Sigmoid colon (tissue), 7 donors: ENCODE results near the gene AIG1. TPM values are rescaled to one million over a fixed set of nuclear protein-coding genes. Genes with fewer than 3 reads are reported as not detected.

Source experiments
- DNase-seq: peaks from one replicate; pipeline ENCODE4 v3.0.0-alpha.2; 2019
- H3K27ac ChIP-seq, 4 donors: fragments of 200-600 bp; sonication (generic); one replicate each; pipeline ENCODE4 v1.5.1; 2016 to 2019; ENCODE audit warnings: mild to moderate bottlenecking in 1 of 4
- H3K27me3 ChIP-seq, 3 donors: fragments of 200-600 bp; sonication (generic); one replicate each; pipeline ENCODE4 v1.5.1; 2019; ENCODE audit warnings: mild to moderate bottlenecking in 1 of 3
- H3K36me3 ChIP-seq, 4 donors: fragments of 200-600 bp; sonication (generic); one replicate each; pipeline ENCODE4 v1.5.1; 2016 to 2019
- H3K4me1 ChIP-seq, 4 donors: fragments of 200-600 bp; sonication (generic); one replicate each; pipeline ENCODE4 v1.5.1; 2017 to 2019
- H3K4me3 ChIP-seq, 4 donors: fragments of 200-600 bp; sonication (generic); one replicate each; pipeline ENCODE4 v1.5.1; 2017 to 2019; ENCODE audit warnings: mild to moderate bottlenecking in 2 of 4, moderate library complexity in 1 of 4
- H3K9me3 ChIP-seq, 4 donors: fragments of 200-600 bp in 3 of 4; sonication (generic) in 3 of 4; one replicate each; pipeline versions ENCODE4 v1.5.1 to v1.6.1; 2013 to 2019
- EP300 ChIP-seq, 4 donors: sonication (generic); formaldehyde crosslinking; IDR thresholded peaks; one replicate each; pipeline ENCODE4 v1.6.1; 2017; ENCODE audit warnings: antibody characterized with exemption in 4 of 4
- POLR2A ChIP-seq, 2 donors: fragments of 450-650 bp; IDR thresholded peaks; one replicate each; pipeline ENCODE4 v1.6.1; 2016; ENCODE audit warnings: antibody characterized with exemption in 2 of 2, mild to moderate bottlenecking in 2 of 2, moderate library complexity in 2 of 2
- POLR2AphosphoS5 ChIP-seq, 4 donors: sonication (generic); formaldehyde crosslinking; IDR thresholded peaks; one replicate each; pipeline ENCODE4 v1.6.1; 2017; ENCODE audit warnings: antibody characterized with exemption in 4 of 4
- WGBS, 2 donors: extraction: QIAGEN DNeasy Blood & Tissue Kit; methylation state at CpG; one replicate each; pipeline ENCODE4 v1.1.7; 2013; 5-methylcytosine and 5-hydroxymethylcytosine counted together
- intact Hi-C: fragments of 100-400 bp; cut with DNase I; formaldehyde crosslinking; loops from one replicate; pipeline ENCODE4 v1.15.1; 2023
- polyA plus RNA-seq, 3 donors: library from polyadenylated mRNA; stranded (reverse); fragments of 200-250 nt; gene quantifications; one replicate each; pipeline ENCODE4 v1.2.3, GENCODE V29; 2013
- total RNA-seq, 4 donors: library from RNA; depleted of rRNA; stranded (reverse); fragments of >200 nt; gene quantifications; one replicate each; pipeline ENCODE4 v1.1.0, GENCODE V29; 2016
- TF ChIP-seq, protein P1 (sequence below), 4 experiments: fragments of 450-650 bp in 3 of 4; fragments of 200-600 bp in 1 of 4; IDR thresholded peaks; one replicate each; pipeline ENCODE4 v1.5.1; 2016 to 2019; ENCODE audit warnings: antibody characterized with exemption in 4 of 4, mild to moderate bottlenecking in 3 of 4, moderate library complexity in 2 of 4
- donor health status: healthy with polysubstance abuse.
- donor health status: Bipolar disorder and iron deficiency.
- donor health status: healthy.

The AIG1 gene
- total and polyA plus RNA-seq, 7 donors: 10.9 to 30.7 (median 20.6) TPM

DNA sequence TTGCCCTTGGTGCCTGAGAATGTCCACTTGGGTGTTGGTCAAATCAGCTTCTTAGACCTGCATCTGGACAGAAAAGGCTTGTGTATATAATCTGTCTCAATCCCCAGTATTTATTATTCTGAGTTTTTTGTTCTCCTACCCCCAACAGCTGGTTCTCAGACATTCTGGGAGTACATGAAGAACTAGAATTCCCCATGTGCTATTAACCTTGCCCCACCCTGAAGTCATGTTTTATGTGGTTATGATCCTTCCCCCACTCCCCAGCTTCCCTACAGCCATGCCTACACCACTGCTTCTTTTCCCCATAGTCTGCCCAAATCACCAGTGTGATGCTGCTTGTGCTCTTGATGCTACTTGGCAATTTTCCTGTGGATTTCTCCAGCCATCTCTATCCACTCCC is 232.8 kb downstream of the AIG1 start:
- Histone ChIP-seq H3K36me3 (no peaks in the 10 kb centered on the region), H3K4me1 (no peaks in the 10 kb centered on the region), H3K27ac (no peak overlapping the region), H3K27me3 (no peaks in the 10 kb centered on the region), H3K4me3 (no peak overlapping the region), H3K9me3 (no peaks in the 10 kb centered on the region)
- DNase-seq: no peak
- intact Hi-C loops: no loop called here
- TF ChIP-seq, protein P1, sequence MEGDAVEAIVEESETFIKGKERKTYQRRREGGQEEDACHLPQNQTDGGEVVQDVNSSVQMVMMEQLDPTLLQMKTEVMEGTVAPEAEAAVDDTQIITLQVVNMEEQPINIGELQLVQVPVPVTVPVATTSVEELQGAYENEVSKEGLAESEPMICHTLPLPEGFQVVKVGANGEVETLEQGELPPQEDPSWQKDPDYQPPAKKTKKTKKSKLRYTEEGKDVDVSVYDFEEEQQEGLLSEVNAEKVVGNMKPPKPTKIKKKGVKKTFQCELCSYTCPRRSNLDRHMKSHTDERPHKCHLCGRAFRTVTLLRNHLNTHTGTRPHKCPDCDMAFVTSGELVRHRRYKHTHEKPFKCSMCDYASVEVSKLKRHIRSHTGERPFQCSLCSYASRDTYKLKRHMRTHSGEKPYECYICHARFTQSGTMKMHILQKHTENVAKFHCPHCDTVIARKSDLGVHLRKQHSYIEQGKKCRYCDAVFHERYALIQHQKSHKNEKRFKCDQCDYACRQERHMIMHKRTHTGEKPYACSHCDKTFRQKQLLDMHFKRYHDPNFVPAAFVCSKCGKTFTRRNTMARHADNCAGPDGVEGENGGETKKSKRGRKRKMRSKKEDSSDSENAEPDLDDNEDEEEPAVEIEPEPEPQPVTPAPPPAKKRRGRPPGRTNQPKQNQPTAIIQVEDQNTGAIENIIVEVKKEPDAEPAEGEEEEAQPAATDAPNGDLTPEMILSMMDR (IDR thresholded peaks at IDR 0.05): no peak
- no peak for TF ChIP-seq POLR2AphosphoS5 (IDR thresholded peaks at IDR 0.05)
- TF ChIP-seq EP300 (IDR thresholded peaks at IDR 0.05): no peak
- no peak for TF ChIP-seq POLR2A (IDR thresholded peaks at IDR 0.05)

DNA sequence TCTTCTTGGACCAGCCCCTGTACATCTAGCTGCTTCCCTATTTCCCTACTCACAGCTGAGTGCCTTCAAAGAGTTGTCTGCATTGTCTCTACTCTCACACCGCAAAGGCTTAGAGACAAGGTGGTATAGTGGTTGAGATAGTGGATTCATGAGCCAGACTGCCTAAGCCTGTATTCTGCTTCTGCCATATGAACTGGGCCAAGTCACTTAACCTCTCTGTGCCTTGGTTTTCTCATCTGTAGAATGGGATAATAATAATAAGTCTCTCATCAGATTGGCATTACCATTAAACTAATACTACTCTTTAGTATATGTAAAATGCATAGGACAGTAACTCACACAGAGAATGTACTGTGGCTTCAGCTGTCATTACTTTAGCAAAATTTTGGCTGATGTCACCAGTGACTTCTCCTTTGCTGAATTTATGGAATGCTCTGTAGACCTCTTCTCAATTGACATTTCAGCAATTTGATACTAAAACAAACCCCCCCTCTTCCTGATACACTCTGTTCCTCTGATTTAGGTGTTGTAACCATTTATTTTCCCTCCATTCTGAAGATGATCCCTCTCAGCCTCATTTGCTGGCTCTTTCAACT is 233.7 kb downstream of the AIG1 start:
- 57 to 64% methylated on average over 1 of the region's 1 CpG for WGBS, 2 donors
- Histone ChIP-seq H3K4me1 (peaks cover 0 to 6% (median 3%) of the 10 kb centered on the region in 4 donors), H3K27ac (no peak overlapping the region), H3K9me3 (no peaks in the 10 kb centered on the region), H3K36me3 (no peaks in the 10 kb centered on the region), H3K27me3 (no peaks in the 10 kb centered on the region), H3K4me3 (no peak overlapping the region)
- intact Hi-C loops: no loop called here
- DNase-seq: no peak
- TF ChIP-seq EP300 (IDR thresholded peaks at IDR 0.05): no peak
- no peak for TF ChIP-seq POLR2A (IDR thresholded peaks at IDR 0.05)

DNA sequence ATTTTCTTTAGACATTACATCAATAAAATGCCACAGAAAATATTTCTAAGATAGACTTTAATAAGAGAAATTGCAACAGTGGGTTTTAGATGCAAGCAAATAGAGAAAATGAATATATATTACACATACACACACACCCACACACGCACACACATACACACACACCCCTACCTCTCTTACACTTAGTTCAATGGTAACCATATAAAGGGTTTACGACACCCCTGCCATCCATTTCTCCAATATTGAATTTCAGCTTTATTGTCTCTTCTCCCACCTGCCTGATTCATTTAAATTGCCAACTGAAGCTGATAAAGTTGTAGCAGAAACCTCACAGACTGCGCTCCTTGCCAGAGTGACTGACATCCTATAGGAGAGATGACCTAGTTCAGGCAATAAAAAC is 235.2 kb downstream of the AIG1 start:
- WGBS, 2 donors: 50 to 80% methylated on average over 3 of the region's 3 CpGs
- no peak overlapping the region for H3K27ac ChIP-seq
- TF ChIP-seq POLR2A (IDR thresholded peaks at IDR 0.05) (no peak), POLR2AphosphoS5 (IDR thresholded peaks at IDR 0.05) (no peak)
- H3K4me3 ChIP-seq: no peak overlapping the region
- no peak for DNase-seq
- H3K9me3 ChIP-seq: no peaks in the 10 kb centered on the region
- no peaks in the 10 kb centered on the region for H3K36me3 ChIP-seq
- intact Hi-C loops: no loop called here
- no peaks in the 10 kb centered on the region for H3K27me3 ChIP-seq
- peaks cover 0 to 12% (median 10%) of the 10 kb centered on the region in 4 donors for H3K4me1 ChIP-seq

DNA sequence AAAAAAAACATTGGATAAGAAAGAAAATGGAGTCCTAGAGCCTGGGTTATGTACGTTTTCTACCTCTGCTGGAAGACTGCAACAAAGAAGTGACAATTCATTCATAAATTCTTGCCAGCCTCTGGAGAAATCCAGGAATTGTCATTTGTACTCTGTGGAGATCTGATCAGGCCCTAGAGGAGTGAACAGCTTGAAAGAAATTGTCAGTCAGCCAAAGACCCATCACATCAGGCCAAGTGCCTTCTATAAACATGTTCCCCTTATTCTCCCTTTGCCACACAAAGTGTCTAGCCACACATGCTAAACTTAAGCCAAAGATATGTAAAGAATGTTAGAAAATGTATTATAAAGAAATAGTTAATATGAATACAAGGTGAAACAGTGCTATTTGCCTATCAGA is 237.4 kb downstream of the AIG1 start:
- DNase-seq: no peak
- intact Hi-C loops: no loop called here
- no peak for TF ChIP-seq POLR2AphosphoS5 (IDR thresholded peaks at IDR 0.05)
- TF ChIP-seq, protein P1 (IDR thresholded peaks at IDR 0.05): no peak
- no peak for TF ChIP-seq EP300 (IDR thresholded peaks at IDR 0.05)
- TF ChIP-seq POLR2A (IDR thresholded peaks at IDR 0.05): no peak
- no peaks in the 10 kb centered on the region for H3K27me3 ChIP-seq
- 87 to 88% methylated on average over 1 of the region's 1 CpG for WGBS, 2 donors
- no peaks in the 10 kb centered on the region for H3K9me3 ChIP-seq
- H3K4me1 ChIP-seq: peaks cover 0 to 12% (median 10%) of the 10 kb centered on the region in 4 donors
- no peak overlapping the region for H3K27ac ChIP-seq
- no peak overlapping the region for H3K4me3 ChIP-seq
- H3K36me3 ChIP-seq: no peaks in the 10 kb centered on the region

DNA sequence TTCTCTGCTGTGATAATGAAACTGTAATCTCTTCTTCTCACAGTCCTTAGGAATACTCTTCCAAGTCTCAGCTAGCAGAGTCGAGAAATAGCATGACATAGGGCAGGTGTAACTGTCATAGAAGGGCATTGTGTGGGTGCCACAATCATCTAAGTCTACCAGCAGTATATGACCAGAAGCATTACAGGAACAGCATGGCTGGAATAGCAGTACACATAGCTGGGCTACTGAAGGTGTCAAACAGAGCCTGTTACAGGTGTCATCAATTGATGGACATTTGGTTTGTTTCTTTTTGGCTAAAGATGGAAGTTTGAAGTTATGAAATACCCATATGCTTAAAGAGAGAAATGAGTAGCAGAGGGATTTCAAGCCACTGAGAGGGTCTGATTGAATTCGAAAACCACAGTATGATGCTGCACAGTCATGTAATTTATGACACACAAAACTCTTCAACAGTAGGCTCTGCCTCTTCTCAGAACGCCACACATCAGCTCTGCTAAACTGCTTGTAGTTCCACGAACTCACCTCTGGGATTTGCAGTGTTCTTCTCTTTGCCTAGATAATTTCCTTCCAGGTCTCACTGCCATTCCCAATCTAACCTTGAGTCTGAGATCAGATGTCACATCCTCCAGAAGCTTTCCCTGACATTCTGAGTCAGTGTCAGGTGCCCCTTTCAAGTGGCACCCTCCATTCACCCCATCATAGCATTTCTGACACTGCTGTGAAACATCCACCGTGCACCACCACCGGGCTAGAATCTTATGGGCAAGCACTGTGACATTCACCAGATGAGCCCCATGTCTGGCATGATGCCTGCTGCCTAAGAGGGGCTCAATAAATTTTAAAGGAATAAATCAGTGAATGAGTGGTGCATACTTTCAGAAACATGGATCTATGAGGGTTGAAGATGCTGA is 238.8 kb downstream of the AIG1 start:
- intact Hi-C loops: no loop called here
- H3K27me3 ChIP-seq: no peaks in the 10 kb centered on the region
- H3K4me1 ChIP-seq: peaks cover 0 to 12% (median 10%) of the 10 kb centered on the region in 4 donors
- no peak for DNase-seq
- no peaks in the 10 kb centered on the region for H3K9me3 ChIP-seq
- 82 to 87% methylated on average over 6 of the region's 6 CpGs for WGBS, 2 donors
- H3K4me3 ChIP-seq: no peak overlapping the region
- H3K27ac ChIP-seq: no peak overlapping the region
- TF ChIP-seq POLR2AphosphoS5 (IDR thresholded peaks at IDR 0.05) (no peak), POLR2A (IDR thresholded peaks at IDR 0.05) (no peak), EP300 (IDR thresholded peaks at IDR 0.05) (no peak)
- TF ChIP-seq, protein P1 (IDR thresholded peaks at IDR 0.05): no peak
- H3K36me3 ChIP-seq: no peaks in the 10 kb centered on the region
